M059J (cell line): ENCODE results near the gene PIGS. TPM values are rescaled to one million over a fixed set of nuclear protein-coding genes. Genes with fewer than 3 reads are reported as not detected.
"Not testable (repeated sequence)": the region's sequence is repeated elsewhere in the genome, so short reads cannot be mapped to it uniquely, and the experiment has no call there.

Experiments
- DNase-seq: peaks from one replicate; pipeline ENCODE4 v3.0.0-alpha.2; 2012; ENCODE audit warnings: low read depth
- total RNA-seq: library from RNA; depleted of rRNA; stranded (reverse); fragments of >200 nt; shearing (Covaris generic); gene quantifications from 2 replicates; pipeline ENCODE4 v1.2.3, GENCODE V29; 2014; rRNA removed

The PIGS gene
- total RNA-seq = 112 and 119 TPM in 2 replicates

DNA sequence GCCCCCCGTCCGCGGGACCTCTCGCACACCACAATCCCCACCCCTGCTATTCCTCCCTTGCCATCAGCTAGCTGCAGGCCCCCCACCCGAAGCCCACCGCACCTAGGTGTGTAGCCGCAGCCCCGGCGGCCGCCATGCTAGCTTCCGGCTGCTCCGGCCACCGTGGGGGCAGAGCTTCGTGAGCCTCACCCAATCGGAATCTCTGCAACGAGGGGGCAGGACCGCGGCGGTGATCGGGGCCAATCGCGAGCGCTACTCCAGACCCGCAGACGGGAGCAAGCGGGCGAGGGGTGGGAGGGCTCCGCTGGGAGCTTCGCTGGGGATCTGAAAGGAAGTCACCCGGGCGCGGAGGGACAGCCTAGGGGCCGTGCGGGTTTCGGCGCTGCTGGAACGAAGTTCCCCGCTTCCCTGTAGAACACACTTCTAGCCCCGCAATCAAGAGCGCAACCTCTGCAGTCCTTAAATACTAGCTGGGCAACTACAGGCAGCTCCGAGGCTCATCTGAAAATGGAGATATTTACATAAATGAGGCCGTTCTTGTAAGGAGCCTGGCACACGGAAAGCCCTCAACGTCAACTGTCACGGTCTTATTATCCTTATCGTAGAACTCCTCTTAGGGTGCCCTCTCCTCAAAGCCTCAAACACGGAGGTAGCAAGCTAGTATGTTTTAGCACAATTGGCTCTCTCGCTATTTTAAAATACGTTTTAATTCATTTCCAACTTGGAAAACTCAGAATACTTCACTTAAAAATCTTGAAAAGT, at the start of gene PIGS:
Gene PIGS (minus strand): TSS at position 164 of the 762 bp plus-strand sequence. CDS start 28 bp downstream, at position 136.
- peak; percentile 91 for DNase-seq

DNA sequence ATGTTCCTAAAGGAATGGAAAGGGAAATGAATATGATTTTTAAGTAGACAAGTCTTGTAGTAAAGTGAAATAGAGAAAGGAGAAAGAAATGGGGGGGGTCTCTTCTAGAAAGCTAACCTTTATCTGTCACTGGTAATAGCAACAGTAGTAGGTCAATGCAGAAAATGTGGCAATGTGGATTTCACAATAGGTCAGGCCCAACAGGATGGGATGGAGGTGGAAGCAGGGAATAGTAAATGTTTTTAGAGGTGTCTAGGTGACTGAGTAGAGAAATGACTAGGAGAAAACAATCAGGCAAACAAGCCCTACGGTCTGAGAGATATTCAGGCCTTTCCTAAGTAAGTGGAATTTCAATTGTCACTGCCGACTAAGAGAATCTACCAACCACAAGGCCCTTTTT, 48.7 kb upstream of the PIGS start:
- DNase-seq = no peak

DNA sequence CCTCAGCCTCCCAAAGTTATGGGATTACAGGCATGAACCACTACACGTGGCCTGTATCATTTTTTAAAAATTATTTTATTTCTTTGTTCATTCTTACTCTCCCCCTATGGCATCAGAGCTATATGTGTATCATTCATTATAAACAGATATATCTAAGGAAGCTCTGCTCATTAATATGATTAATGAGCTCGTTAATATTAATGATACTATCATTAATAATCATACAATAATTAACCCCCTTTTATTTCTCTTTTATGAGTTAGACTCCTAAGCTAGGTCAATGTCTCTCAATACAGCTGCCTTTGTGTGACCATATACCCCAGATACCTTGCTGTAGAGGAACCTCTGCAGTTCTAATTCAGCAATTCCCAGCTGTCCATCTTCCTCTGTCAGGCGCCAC, 47.1 kb upstream of the PIGS start:
- DNase-seq = no peak

DNA sequence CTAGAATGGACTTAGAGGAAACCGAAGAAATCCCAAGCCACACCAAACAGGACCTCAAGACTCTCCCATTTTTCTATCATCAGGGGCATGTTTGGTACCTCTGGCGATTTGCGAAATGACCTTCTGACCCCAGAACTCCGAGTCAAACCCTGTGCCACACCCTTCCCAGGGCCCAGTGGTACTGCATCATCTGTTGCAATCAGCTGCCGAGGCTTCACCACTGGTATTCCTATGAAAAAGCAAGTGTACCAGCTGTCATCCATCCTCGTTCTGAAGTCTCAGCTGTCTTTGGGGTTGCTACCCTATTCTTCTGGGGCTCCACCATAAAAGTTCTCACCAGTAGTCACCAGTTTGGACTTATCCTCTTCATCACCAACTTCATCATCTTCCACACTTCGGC, 45.0 kb upstream of the PIGS start:
- no peak for DNase-seq

DNA sequence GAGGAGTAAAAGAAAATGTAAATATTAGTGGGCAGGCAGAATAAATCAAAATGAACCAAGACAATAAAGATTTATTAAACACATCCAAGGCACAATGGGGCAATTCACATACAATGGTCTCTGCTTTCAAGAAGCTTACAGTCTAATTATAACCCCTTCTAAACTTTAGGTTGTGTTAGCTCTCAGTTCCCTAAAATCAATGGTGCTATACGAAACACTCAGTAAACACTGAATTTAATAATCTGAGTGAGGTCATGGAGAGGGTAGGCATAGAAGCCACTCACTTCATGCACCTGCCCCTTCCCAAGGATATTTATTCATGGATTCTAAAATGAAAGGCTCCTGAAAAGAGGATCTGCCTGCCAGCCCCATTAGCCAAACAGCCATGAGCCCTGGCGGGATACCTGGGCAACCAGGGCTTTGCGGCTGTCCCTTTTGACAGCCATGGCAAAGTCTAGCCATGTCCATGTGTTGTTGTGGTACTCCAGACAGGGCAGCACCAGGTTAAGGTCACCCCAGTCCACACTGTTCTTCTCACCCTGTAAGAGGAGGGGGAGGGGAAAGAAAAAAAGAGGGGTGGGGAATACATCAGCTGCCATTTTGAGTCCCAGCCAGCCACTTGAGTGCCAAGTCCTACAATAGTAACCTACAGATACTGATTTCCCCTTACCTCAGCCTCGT, 44.1 kb upstream of the PIGS start:
- no peak for DNase-seq

DNA sequence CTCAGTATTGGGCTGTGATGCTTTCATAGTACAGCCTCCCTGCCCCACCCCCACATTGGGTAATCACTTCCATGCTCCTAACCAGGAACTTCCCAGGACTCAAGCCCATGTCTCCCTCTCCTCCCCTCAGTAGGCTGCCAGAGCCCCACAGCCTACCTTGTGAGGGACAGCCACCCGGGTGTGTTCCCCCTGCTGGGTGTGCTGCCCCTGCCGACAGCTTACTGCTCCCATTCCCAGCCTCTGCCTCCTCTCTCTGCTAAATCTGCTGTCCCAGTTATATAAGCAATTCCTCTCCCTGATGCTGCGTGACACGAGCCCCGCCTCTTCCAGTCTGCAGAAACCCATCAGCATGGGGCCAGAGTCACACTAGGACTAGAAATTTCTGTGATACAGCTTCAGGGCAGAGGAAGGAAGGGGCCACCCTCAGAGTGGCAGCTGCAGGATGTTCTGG, 42.6 kb upstream of the PIGS start, which contains the start of gene RSKR:
Gene RSKR (minus strand): TSS at position 255 of the 451 bp plus-strand sequence. CDS start 24 bp downstream, at position 231.
- no peak for DNase-seq

DNA sequence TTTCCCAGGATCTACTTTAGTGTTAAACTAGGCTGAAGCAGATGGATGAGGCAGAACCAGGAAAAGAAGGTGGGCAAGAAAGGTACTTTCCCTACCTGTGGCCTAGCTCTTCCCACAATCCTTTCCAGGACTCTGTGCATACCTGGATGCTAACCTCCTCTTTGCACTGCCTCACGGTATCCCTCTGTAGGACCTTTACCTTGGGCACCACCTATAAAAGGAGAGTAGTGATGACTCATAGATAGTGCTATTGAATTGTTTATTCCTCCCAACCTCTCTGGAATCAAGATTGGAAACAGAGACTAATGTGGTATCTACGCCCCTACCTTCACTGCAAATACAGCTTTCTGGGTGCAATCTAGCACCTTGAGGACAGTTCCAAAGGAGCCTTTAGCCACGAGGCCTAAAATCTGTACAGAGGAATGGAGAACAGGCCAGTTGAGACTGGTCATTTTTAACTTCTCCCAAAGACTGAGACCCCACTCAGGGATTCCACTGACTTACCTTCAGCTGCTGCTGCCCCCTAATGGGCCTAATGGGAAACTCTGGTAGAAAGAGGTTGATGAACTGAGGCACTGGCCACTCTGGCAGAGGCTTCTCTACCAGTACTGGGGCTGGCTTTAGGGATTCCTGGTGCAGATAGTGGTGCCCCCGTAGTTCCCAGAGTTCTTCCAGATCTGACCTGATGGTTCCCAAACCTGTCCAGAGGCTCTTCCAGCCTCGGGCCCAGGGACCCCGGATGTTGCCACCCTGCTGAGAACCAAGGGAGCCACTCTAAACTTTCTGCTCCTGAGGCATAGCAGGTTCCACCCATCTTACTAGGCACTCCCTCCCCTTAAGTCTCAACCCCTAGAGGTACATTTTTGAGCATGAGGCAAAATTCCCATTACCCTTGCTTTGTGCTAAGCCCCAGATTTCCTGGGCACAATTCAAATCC, 41.9 kb upstream of the PIGS start:
- DNase-seq = peak; percentile 39

DNA sequence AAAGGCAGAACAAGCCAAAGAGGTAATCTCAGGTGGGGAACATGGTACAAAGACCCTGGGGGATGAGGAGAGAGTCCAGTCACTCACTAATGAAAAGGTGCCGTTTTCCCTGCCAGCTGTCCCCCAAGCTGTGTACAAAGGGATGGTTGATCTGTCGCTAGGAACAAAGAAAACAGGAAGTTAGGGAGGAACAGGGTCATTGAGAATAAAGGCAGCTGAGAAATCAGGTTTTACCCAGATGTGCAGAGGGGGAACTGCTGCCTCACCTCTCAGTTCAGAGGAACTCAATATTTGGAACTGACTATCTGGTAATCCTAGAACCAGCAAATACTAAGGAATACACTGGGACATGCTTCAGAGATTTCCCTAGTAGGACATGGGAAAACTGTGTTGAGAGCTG, 41.2 kb upstream of the PIGS start:
- no peak for DNase-seq

DNA sequence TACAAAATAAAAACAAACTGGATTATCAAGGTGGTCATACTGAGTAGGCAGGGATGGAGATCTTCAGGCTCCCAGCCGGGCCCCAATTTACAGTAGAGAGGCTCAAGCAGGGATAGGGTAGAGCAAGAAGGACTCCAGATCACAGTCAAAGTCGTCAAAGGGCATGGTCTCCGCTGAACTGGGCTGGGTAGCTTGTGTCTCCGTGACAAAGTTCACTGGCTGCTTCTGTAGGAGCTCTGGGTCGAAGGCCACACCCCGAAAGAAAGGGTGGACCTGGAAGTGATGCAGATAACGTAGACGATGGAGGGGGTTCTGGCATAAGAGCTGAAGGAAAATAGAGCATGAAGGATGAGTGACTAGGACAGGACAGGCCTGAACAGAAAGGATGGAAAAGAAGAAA, 39.1 kb upstream of the PIGS start:
- no peak for DNase-seq

DNA sequence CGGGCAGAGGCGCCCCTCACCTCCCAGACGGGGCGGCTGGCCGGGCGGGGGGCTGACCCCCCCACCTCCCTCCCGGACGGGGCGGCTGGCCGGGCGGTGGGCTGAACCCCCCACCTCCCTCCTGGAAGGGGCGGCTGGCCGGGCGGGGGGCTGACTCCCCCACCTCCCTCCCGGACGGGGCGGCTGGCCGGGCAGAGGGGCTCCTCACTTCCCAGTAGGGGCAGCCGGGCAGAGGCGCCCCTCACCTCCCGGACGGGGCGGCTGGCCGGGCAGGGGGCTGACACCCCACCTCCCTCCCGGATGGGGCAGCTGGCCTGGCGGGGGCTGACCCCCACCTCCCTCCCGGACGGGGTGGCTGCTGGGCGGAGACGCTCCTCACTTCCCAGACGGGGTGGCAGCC, 32.7 kb upstream of the PIGS start:
- DNase-seq = not testable (repeated sequence)

DNA sequence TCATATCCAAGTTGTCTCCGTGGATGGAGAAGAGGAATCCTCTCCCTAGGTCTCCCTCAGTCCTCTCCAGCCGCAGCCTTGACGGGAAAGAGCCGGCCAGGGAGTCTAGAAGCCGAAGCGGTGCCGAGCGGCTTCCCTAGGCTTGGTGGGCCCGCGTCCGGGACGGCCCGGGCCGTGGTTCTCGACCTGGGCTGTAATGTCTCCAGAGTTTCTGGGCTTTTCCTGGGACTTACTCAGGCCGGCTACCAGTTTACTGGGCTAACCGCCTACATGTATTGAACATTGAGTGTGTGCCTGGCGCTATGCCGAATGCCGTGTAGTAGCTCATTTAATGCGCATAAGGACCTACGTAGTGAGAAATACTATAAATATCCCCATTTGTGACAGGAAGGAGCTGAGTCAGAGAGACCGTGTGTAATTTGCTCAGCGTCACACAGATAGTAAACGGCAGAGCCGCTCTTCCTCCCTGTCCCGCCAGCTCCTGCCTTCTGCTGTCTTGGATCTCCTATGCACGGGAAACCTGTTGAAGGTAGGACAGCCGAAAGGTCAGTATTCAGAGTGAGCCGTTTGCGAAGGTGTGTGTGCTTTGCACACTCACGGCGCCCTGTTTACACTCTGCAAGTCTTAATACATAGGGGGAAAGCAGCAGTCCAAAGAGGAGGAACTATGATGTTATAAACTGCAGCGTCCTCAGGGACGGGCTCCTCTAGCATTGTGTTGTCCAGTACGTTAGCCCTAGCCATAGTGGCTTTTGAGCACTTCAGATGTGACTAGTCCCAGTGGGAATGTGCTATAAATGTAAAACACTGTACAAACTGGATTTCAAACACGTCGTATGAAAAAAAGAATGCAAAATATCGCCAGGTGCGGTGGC, 28.2 kb upstream of the PIGS start:
- peak; percentile 86 for DNase-seq

DNA sequence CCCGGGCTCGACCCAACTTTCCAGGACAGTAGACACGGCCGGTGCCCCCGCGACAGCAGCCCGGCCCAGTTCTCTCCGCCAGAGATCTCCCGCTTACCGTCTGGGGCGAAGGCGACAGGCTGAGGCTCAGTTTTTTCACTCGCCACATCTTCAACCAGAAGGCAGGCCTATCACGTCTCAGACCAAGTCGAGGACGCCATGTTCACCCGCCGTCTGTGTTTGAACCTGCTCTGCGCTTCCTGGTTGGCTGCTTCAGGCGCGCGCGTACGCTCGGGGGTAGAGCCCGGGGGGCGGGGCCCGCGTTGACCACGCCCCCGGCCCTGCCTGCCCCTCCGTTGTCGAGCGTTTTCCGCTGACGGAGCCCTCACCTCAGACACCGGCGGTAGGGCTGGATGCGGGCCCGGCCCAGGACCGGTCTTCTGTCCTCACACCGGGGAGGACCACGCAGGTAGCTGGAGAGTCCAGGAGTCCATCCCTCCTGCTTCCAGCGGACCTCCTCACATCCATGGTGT, 27.5 kb upstream of the PIGS start, which contains the start of gene SPAG5:
Gene SPAG5 (minus strand): TSS at position 227 of the 512 bp plus-strand sequence. CDS start 79 bp downstream, at position 148.
- DNase-seq = peak; percentile 90

DNA sequence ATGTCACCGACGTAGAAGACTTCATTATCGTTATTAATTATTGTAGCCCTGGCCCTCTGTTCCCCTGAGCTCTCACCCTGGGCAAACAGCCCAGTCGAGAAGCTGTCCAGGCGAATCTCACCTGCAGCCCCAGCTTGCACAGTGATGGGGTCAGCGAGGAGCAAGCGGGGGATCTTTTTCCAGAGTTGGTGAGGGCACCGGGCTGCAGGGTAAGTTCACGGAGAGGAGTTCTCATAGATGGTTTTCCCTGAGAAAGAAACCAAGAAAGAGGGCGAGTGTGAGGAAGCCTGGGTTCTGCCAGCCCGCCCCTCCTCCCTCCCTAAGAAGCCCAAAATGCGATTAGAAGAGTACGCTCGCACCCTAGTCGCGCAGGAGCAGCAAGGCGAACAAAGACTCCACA, 27.1 kb upstream of the PIGS start:
- DNase-seq = no peak

DNA sequence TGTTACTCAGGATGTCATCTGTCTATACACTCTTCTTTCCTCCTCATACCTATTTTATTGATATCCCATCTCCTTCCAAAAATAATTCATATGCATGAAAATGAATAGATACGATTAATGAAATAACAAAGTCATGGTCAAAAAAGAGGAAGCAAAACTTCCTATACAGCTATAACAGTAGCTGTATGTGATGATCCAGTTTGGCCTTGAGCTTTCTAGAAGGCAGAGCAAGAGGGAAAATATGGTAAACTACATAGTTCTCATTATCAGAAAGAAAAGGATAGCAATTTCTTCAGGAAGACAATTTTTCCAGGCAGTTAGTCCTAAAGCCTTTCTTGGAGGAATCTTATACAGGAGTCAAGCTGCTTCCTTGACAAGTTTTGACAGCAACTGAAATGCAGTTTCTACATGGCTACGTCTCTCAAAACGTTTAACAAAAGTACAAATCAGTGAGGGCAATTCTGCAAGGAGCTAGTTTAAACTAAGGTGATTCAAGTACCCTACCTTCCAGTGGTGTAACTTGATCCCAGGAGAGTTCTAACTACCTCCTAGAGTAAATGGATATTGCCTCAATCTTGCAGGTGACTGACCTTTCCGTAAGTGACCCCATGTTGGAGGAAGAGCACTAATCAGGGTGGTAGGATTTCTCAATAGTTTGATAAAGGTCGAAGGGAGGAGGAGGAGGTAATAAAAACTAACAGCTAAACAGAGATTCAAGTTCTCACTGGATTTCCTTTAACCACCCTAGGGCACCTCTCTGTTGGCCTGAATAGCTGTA, 26.5 kb upstream of the PIGS start:
- DNase-seq = no peak

DNA sequence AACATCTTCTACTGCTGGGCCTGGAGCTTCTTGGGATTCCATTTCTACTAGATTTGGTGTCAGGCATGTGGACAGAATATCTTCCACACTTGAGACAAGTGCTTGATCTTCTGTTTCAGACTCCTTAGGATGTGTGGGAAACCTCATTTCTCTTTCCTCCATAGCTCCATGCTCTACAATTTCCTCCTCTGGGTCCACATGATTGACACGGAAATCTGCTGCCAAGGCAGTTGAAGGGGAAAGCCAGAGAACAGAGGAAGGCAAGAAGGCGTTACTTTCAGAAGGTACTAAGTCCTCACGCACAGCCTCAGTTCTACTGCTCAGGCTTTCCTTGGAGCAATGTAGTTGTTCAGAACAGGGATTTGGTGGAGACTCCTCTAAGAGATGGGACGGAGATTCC, 20.9 kb upstream of the PIGS start:
- no peak for DNase-seq

DNA sequence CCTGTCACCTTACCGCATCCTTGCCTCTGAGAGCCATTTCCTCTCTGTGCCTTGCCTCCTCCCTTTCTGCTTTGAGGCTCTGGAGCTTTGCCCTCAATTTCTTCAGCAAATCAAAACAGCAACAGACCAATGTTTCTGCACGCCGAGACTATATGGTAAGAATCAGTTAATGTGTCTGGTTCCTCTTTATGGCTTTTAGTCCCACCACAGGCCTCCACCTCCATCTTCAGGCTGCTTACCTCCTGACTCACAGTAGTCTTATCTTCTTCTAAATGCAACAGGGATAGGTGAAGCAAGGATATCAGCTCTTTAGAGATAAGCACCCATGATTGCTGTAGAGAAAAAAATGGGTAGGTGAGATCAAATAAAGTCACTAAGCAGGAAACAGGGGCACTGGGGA, 14.5 kb upstream of the PIGS start:
- no peak for DNase-seq

DNA sequence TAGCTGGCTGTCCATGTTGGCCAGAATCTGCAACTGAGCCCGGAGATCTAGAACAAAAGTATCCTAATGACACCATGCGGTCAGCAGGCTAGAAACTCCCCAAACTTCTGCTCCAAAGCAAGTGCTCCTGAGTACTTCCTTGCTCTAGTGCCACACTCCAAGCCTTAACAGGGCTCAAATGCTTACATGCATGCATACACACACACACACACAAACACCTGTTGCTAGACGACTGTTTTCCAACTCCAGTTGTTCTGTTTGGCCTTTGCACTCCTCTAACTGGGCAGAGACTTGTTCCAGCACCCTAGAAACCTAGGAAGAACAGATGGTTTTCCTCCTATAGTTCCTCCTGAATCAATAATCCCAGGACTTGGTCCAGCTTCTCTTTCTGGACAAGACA, 13.1 kb upstream of the PIGS start:
- DNase-seq = no peak

DNA sequence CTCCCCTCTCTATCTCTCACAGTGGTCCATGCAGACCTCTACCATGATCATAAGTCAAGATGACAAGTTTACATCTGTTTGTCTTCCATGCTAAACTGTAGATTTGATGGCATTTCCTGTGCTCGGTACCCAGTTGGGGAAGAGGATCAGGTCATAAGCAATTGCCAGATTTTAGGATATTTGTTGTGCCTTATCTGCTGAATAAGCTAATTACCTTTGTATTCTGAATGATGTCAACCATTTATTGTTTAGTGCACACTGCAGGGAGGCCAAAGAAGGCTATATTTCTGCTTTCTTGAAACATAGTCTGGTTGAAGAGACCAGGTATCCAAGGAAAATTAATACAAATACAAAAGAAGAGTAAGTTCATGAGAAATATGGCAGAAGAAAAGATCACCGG, 11.2 kb upstream of the PIGS start:
- DNase-seq = no peak

DNA sequence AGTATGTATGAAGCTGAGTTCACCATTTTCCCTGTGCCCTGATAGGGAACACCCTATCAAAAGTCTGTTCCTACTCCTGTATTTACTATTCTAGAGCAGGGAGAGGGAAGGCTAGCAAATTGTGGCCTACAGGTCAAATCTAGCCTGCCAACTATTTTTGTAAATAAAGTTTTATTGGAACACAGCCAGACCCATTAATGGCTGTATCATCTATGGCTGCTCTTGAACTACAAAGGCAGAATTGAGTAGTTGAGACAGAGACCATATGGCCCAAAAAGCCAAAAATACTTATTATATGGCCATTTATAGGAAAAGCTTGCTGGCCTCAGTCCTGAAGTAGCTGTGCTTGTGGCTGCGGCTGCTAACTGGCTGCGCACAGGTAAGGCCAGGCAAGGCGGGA, 9.6 kb upstream of the PIGS start:
- DNase-seq = no peak

DNA sequence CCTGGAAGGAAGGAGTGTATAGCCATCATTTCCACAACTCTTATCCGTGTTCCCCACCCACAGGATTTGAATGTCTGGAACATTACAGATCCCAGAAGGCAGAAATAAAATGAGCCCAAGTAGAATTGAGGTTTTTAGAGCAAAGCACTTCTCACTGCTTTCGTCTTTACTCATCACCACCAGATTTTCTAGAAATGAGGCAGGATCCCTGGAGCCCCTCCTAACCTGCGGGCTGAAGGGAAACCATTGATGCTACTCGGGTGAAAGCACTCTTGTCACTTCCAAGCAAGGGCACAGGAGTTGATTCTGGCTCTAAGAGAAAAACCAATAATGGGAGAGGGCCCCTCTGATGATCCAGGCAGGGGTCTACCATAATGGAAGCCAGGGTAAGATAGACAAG, 8.2 kb upstream of the PIGS start:
- no peak for DNase-seq
